Measurements from ENCODE around the gene MAN2A1. TPM values are rescaled to one million over a fixed set of nuclear protein-coding genes. Genes with fewer than 3 reads are reported as not detected.
"Not testable (repeated sequence)": the region's sequence is repeated elsewhere in the genome, so short reads cannot be mapped to it uniquely, and the experiment has no call there.

The MAN2A1 gene
- total RNA-seq, 2 donors from 2014 or later: 32.3 to 41.0 TPM

DNA sequence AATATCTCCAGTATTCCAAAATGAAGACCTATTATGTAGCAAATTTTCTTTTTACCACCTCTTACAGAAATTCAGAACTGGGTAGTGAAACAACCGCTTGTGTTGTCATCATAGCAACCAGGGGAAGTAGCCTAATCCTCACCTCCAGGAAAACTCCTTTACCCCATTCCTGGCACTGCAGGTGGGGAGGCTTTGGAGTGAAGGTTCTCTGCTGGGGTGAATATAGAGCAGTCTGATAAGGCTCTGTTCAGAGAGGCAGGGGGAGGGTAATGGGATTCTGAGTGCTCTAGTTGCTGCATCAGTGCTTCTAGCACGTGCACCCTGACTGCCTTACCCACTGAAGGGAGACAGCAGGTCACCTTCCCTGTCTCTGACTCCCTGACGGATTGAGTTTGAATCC lies 116.2 kb downstream of the MAN2A1 start:
- H3K27ac Mint-ChIP-seq: no peak overlapping the region
- no peaks in the 10 kb centered on the region for H3K9me3 Mint-ChIP-seq
- DNase-seq (ENCODE audit: low spot score in 2 of 2) (no peak), ATAC-seq (no peak)
- H3K36me3 Mint-ChIP-seq: peaks cover 22 to 35% of the 10 kb centered on the region in 2 donors

- Mint-ChIP-seq H3K36me3 (peaks cover 28 to 30% of the 10 kb centered on the region in 2 donors), H3K9me3 (no peaks in the 10 kb centered on the region), H3K27ac (no peak overlapping the region)
- ATAC-seq (no peak), DNase-seq (ENCODE audit: low spot score in 2 of 2) (no peak)
These were observed 123.0 kb downstream of the MAN2A1 start for GRCh38 chr5:109812698-109813097.

- H3K27ac Mint-ChIP-seq: no peak overlapping the region
These were observed 127.0 kb downstream of the MAN2A1 start for GRCh38 chr5:109816732-109817131.

DNA sequence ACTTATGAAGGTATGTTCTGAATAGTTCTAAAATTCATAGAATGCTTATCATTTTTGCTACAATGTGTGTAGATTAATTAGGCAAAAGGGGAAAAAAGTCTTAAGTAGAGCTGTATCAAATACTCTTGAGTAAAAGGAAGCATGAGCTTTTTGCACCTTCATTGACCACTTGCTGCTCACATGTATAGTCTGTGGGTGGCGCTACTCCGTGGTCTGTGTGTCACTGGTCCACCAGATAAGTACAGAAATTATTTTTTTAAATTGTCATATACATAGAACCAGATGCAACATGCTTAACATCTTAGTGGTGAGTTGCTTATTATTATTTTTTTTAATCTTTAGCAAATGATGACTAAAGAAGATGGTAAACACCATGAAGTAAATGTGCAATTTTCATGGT lies 130.2 kb downstream of the MAN2A1 start:
- DNase-seq (ENCODE audit: low spot score in 2 of 2) (no peak), ATAC-seq (no peak)
- Mint-ChIP-seq H3K9me3 (no peaks in the 10 kb centered on the region), H3K27ac (no peak overlapping the region), H3K36me3 (peaks cover 0 to 36% of the 10 kb centered on the region in 2 donors)

More at GRCh38 chr5:109816732-109817131, 127.0 kb downstream of the MAN2A1 start:
- peaks cover 7 to 23% of the 10 kb centered on the region in 2 donors for H3K36me3 Mint-ChIP-seq
- H3K9me3 Mint-ChIP-seq: no peaks in the 10 kb centered on the region
- DNase-seq (ENCODE audit: low spot score in 2 of 2) (no peak), ATAC-seq (no peak)

GRCh38 chr5:109823597-109823996 lies 133.9 kb downstream of the MAN2A1 start:
- Mint-ChIP-seq H3K27ac (no peak overlapping the region), H3K36me3 (peaks cover 14 to 70% of the 10 kb centered on the region in 2 donors), H3K9me3 (peaks cover 0 to 7% of the 10 kb centered on the region in 2 donors)
- DNase-seq (ENCODE audit: low spot score in 2 of 2) (no peak), ATAC-seq (no peak)

DNA sequence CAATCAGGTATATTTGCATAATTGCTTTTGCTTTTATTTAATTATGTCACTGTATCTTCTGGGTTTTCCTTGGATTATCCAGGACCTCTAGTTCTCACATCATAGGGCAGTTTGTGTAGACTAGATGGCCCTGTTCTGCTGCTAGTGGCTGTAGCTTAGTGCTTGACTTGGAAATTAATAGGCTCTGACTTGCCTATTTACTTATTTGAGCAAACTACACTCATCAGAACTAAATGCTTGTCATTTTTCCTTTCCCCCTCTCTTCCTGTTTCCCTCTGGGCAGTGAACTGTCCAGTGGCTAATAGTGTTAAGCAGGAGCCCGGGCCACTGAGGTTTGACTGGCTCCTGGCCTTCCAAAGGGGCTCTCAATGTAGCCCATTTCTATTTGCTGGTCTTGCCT lies 135.7 kb downstream of the MAN2A1 start:
- peaks cover 20 to 74% of the 10 kb centered on the region in 2 donors for H3K36me3 Mint-ChIP-seq
- no peak overlapping the region for H3K27ac Mint-ChIP-seq
- H3K9me3 Mint-ChIP-seq: peaks cover 0 to 7% of the 10 kb centered on the region in 2 donors
- DNase-seq (ENCODE audit: low spot score in 2 of 2) (no peak), ATAC-seq (no peak)

GRCh38 chr5:109826426-109826825 lies 136.7 kb downstream of the MAN2A1 start:
- no peak for ATAC-seq
- Mint-ChIP-seq H3K36me3 (peaks cover 27 to 76% of the 10 kb centered on the region in 2 donors), H3K27ac (no peak overlapping the region), H3K9me3 (peaks cover 4 to 7% of the 10 kb centered on the region in 2 donors)
- no peak for DNase-seq (ENCODE audit: low spot score in 2 of 2)

DNA sequence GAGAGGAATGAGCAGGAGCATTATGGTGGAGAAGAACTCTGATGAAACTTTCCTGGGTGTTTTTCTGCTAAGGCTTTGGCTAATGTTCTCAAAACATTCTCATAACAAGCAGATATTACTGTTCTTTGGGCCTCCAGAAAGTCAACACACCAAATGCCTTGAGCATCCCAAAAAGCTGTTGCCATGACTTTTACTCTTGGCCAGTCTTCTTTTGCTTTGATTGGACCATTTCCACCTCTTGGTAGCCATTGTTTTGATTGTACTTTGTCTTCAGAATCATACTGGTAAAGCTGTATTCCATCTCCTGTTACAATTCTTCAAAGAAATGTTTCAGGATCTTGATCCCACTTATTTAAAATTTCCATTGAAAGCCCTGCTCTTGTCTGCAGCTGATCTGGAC lies 139.6 kb downstream of the MAN2A1 start:
- Mint-ChIP-seq H3K27ac (peak overlapping the region in 1 of 2 donors; percentile 24), H3K9me3 (peaks cover 4 to 7% of the 10 kb centered on the region in 2 donors), H3K36me3 (peaks cover 33 to 82% of the 10 kb centered on the region in 2 donors)
- DNase-seq (ENCODE audit: low spot score in 2 of 2) (no peak), ATAC-seq (no peak)

DNA sequence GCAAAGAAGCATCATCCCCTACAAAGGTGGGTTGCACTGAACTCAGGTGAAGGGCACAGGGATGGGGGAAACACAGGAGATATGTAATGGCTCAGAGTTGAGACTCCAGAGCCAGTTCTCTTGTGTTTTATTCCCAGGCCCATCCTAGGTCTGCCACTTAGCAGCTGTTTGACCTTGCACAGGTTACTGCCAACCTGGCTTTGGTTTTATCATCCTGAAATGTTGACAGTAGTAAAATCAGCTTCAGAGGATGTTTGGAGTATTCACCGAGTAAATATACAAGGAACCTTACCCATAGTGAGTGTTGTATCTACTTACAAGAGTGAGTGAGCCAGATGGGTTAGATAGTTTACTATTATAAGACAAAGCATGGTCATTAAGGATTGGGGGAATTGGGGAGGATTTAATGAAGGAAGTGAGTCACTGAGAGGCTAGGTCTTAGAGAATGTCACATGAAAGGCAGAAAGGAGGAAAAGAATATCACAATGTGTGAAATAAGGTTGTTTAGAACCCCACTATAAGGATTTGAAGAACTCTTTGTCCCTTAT lies 141.3 kb downstream of the MAN2A1 start:
- Mint-ChIP-seq H3K9me3 (peaks cover 4 to 10% of the 10 kb centered on the region in 2 donors), H3K36me3 (peaks cover 32 to 75% of the 10 kb centered on the region in 2 donors), H3K27ac (peak overlapping the region; percentile 7 to 59)

DNA sequence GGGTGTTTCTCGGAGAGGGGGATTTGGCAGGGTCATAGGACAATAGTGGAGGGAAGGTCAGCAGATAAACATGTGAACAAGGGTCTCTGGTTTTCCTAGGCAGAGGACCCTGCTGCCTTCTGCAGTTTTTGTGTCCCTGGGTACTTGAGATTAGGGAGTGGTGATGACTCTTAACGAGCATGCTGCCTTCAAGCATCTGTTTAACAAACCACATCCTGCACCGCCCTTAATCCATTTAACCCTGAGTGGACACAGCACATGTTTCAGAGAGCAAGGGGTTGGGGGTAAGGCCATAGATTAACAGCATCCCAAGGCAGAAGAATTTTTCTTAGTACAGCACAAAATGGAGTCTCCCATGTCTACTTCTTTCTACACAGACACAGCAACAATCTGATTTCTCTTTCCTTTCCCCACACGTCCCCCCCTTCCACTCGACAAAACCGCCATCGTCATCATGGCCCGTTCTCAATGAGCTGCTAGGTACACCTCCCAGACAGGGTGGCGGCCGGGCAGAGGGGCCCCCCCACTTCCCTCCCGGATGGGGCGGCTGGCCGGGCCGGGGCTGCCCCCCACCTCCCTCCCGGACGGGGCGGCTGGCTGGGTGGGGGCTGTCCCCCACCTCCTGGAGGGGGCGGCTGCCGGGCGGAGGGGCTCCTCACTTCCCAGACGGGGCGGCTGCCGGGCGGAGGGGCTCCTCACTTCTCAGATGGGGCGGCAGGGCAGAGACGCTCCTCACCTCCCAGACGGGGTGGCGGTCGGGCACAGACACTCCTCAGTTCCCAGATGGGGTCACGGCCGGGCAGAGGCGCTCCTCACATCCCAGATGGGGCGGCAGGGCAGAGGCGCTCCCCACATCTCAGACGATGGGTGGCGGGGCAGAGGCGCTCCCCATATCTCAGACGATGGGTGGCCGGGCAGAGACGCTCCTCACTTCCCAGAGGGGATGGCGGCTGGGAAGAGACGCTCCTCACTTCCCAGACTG lies 142.8 kb downstream of the MAN2A1 start:
- not testable (repeated sequence) for H3K9me3 Mint-ChIP-seq; H3K27ac Mint-ChIP-seq; ATAC-seq; DNase-seq (ENCODE audit: low spot score in 2 of 2)
- peaks cover 33 to 64% of the 10 kb centered on the region in 2 donors for H3K36me3 Mint-ChIP-seq

More for the DNA sequence above, 141.3 kb downstream of the MAN2A1 start:
- no peak for DNase-seq (ENCODE audit: low spot score in 2 of 2)
- no peak for ATAC-seq

DNA sequence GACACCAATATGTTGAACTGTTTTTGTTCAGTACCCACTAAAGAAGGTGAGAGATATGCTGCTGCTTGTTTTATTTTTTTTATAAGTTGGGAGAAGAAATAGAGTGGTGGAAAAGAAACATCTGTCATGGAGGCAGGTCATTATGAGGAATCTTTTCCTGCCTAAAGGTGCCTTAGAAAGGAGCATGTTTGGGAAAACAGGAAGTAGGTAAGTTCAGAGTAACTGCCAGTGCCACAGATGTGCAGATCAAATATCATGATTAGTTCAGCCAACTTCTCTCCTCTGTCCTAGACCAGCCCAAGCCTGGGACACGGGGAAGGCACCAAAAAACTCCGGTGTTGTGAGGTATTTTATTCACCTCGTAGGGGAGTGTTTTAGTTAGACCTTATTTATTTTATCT lies 144.2 kb downstream of the MAN2A1 start:
- DNase-seq (ENCODE audit: low spot score in 2 of 2) (no peak), ATAC-seq (no peak)
- peaks cover 4% of the 10 kb centered on the region in 2 donors for H3K9me3 Mint-ChIP-seq
- H3K36me3 Mint-ChIP-seq: peaks cover 35 to 50% of the 10 kb centered on the region in 2 donors
- no peak overlapping the region for H3K27ac Mint-ChIP-seq

- peaks cover under 1 to 4% of the 10 kb centered on the region in 2 donors for H3K9me3 Mint-ChIP-seq
- ATAC-seq (no peak), DNase-seq (ENCODE audit: low spot score in 2 of 2) (no peak)
- peaks cover 33 to 48% of the 10 kb centered on the region in 2 donors for H3K36me3 Mint-ChIP-seq
- no peak overlapping the region for H3K27ac Mint-ChIP-seq
These were observed 146.6 kb downstream of the MAN2A1 start for GRCh38 chr5:109836280-109836679.

- no peak for ATAC-seq
- no peak for DNase-seq (ENCODE audit: low spot score in 2 of 2)
- Mint-ChIP-seq H3K9me3 (peaks cover 0 to 4% of the 10 kb centered on the region in 2 donors), H3K36me3 (peaks cover 34 to 47% of the 10 kb centered on the region in 2 donors), H3K27ac (peak overlapping the region in 1 of 2 donors; percentile 20)
These were observed 147.6 kb downstream of the MAN2A1 start for GRCh38 chr5:109837231-109837861.

DNA sequence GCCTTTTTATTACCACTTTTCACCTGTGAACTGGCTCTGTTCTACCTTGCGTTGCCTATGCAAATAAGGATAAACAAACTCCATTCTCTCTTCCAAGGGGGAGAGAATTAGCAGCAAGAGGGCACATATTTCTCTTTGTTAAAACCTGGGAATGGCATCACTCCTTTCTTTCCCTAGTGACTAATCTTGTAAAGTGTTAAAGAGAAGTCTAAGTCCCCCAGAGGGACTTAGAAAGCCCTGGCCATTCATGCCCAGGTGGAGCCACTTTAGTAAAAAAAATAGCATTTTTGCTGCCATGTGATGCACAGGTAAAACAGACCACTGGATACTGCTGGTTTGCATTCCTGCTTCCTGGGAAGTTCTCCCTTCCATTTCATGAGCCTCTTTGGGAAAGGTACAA lies 148.4 kb downstream of the MAN2A1 start:
- Mint-ChIP-seq H3K36me3 (peaks cover 34 to 47% of the 10 kb centered on the region in 2 donors), H3K9me3 (peaks cover 0 to 4% of the 10 kb centered on the region in 2 donors), H3K27ac (no peak overlapping the region)
- no peak for ATAC-seq
- no peak for DNase-seq (ENCODE audit: low spot score in 2 of 2)

- Mint-ChIP-seq H3K36me3 (peaks cover 44 to 74% of the 10 kb centered on the region in 2 donors), H3K27ac (no peak overlapping the region), H3K9me3 (peaks cover 10 to 12% of the 10 kb centered on the region in 2 donors)
- ATAC-seq: no peak
- no peak for DNase-seq (ENCODE audit: low spot score in 2 of 2)
These were observed 154.4 kb downstream of the MAN2A1 start for GRCh38 chr5:109844148-109844547.

DNA sequence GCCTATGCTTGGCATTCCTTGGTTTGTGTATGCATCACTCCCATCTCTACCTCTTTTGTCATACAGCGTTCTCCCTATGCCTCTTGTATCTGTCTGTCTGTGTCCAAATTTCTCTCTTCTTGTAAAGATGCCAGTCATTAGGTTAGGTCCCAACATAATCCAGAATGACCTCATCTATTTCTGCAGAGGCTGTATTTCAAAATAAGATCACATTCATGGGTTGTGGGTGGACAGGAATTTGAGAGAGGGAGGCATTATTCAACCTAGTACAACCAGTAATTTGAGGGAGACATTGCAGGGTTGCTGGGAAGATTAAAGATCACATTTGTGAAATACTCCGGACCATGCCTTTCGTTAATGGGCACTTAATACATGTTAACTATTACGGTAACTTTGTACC lies 155.0 kb downstream of the MAN2A1 start:
- DNase-seq (ENCODE audit: low spot score in 2 of 2): no peak
- Mint-ChIP-seq H3K36me3 (peaks cover 49 to 78% of the 10 kb centered on the region in 2 donors), H3K9me3 (peaks cover 16 to 17% of the 10 kb centered on the region in 2 donors), H3K27ac (no peak overlapping the region)
- ATAC-seq: no peak

DNA sequence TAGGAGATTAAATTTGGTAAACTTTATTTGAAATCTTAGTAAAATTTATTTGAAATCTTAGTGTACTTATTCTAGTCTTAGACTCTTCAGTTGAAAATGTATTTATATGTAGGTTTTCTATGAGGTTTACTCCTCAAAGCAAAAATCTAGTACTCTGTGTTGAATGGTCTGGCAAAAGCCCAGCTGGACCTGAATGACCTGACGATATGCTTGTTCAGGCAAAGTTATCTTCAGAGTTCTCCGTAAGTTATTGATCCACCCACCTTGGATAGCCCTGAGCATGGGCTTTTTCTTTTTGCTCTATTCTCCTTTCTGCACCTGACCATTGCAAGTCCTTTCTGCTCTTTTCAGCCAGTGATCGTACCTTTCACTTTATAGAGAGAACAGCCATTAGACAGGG lies 158.4 kb downstream of the MAN2A1 start:
- no peak for ATAC-seq
- Mint-ChIP-seq H3K9me3 (peaks cover 17 to 23% of the 10 kb centered on the region in 2 donors), H3K36me3 (peaks cover 45 to 87% of the 10 kb centered on the region in 2 donors), H3K27ac (peak overlapping the region; percentile 17 to 45)
- DNase-seq (ENCODE audit: low spot score in 2 of 2): no peak

Measured in activated naive CD4-positive, alpha-beta T cell treated with anti-CD3 and anti-CD28 coated beads, Interleukin-2, amount 50 U/mL, for 72 hours (primary cell).